Omental fat pad (tissue), 4 donors: ENCODE data around the gene CYP4F12. TPM values are rescaled to one million over a fixed set of nuclear protein-coding genes. Genes with fewer than 3 reads are reported as not detected.

Source experiments
- ATAC-seq: fragments of 150-250 bp; one replicate; pipeline ENCODE4 v1.9.1; 2016; ENCODE audit warnings: mild to moderate bottlenecking, moderate library complexity; ENCODE audit not compliant: low FRiP score
- DNase-seq: peaks from one replicate; pipeline ENCODE4 v3.0.0-alpha.2; 2019; ENCODE audit warnings: low spot score
- CTCF ChIP-seq, 3 donors: fragments of 450-650 bp; IDR thresholded peaks; one replicate each; pipeline ENCODE4 v1.5.1; 2016 to 2017; ENCODE audit warnings: antibody characterized with exemption in 3 of 3, mild to moderate bottlenecking in 3 of 3, moderate library complexity in 2 of 3
- total RNA-seq, 4 donors: library from RNA; depleted of rRNA; stranded (reverse); fragments of >200 nt; gene quantifications; one replicate each; pipeline ENCODE4 v1.1.0, GENCODE V29; 2016

The CYP4F12 gene
- total RNA-seq, 4 donors from 2014 or later: 3.0 to 58.6 (median 11.9) TPM

- ATAC-seq: no peak
- no peak for TF ChIP-seq CTCF (IDR thresholded peaks at IDR 0.05)
- no peak for DNase-seq
Observed at GRCh38 chr19:15633082-15633835, 39.6 kb upstream of the CYP4F12 start.

- no peak for ATAC-seq
- no peak for TF ChIP-seq CTCF (IDR thresholded peaks at IDR 0.05)
- no peak for DNase-seq
Observed at GRCh38 chr19:15634105-15634504, 38.8 kb upstream of the CYP4F12 start.

GRCh38 chr19:15635016-15635805, 37.7 kb upstream of the CYP4F12 start:
- TF ChIP-seq CTCF (IDR thresholded peaks at IDR 0.05): peak in 1 of 3 donors; percentile 1
- ATAC-seq: no peak

GRCh38 chr19:15636026-15636425, 36.9 kb upstream of the CYP4F12 start:
- DNase-seq (no peak), ATAC-seq (no peak)
- no peak for TF ChIP-seq CTCF (IDR thresholded peaks at IDR 0.05)

More at GRCh38 chr19:15635016-15635805, 37.7 kb upstream of the CYP4F12 start:
- no peak for DNase-seq

- TF ChIP-seq CTCF (IDR thresholded peaks at IDR 0.05): no peak
- ATAC-seq: no peak
- DNase-seq: no peak
Observed at GRCh38 chr19:15639596-15639995, 33.3 kb upstream of the CYP4F12 start.

GRCh38 chr19:15640294-15640903, 32.5 kb upstream of the CYP4F12 start, which contains the start of gene CYP4F3:
CYP4F3 (plus strand) TSS chr19:15640897; CDS start chr19:15641416, 519 bp downstream.
- TF ChIP-seq CTCF (IDR thresholded peaks at IDR 0.05): no peak
- peak; percentile 43 for ATAC-seq
- DNase-seq: no peak
